Stimulated activated CD4-positive, alpha-beta T cell treated with anti-CD3 and anti-CD28 coated beads, Interleukin-4, amount 100 ng/mL, for 24 hours (primary cell): ENCODE results near the gene SCMH1.
"Not testable (repeated sequence)": the region's sequence is repeated elsewhere in the genome, so short reads cannot be mapped to it uniquely, and the experiment has no call there.

Experiments used
- DNase-seq: peaks from one replicate; pipeline ENCODE4 v3.0.0-alpha.2; 2020

SCMH1 gene

DNA sequence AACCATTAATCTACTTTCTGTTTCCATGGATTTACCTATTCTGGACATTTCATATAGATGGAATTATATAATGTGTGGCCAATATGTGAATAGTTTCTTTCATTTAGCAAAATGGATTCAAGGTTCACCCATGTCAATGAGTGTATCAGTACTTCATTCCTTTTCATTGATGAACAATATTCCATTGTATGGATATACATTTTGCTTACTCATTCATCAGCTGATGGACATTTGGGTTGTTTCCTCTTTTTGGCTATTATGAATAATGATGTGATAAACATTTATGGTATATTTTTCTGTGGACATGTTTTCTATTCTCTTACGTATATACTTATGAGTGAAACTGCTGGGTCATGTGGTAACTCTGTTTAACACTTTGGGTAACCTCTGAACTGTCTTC is 97.8 kb downstream of the SCMH1 start:
- no peak for DNase-seq

DNA sequence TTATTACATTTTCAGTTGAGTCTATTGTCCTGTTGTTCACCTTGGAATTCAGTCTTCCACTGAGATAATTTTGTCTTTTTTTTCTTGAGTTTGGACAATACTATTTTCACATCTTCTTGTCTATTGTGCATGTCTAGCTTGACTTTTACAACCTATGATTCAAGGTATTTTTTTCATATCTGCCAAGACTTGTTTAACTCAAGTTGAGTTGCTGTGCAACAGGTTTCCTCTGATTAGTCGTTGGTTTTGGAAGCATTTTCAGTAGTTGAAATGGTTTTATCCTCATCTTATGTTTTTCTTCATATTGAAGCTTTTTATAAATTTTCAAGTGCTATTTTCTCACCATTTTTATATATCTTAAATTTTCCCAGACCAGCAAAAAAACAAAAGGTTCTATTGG is 103.6 kb downstream of the SCMH1 start:
- DNase-seq: no peak

DNA sequence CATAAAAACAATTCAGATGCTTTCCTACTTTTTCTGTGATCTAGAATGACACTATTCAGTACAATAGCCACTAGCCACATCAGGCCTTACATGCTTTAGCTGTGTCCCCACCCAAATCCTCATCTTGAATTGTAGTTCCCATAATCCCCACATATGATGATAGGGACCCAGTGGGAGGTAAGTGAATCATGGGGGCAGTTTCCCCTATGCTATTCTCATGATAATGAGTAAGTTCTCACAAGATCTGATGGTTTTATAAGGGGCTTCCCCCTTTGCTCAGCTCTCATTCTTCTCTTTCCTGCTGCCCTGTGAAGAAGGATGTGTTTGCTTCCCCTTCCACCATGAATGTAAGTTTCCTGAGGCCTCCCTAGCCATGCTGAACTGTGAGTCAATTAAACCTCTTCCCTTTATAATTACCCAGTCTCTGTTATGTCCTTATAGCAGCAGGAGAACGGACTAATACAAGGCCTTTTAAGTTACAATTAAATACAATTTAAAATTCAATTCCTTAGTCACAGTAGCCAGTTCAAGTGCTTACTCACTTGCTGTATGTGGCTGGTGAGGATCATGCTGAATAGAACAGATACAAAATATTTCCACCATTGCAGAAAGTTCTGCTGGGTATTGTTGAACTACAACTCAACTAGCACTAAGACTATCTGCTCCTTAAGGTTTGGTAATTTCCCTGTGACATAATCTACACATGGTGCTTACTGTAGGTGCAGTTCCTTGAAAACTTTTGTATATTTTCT is 106.7 kb downstream of the SCMH1 start:
- peak; percentile 3 for DNase-seq

DNA sequence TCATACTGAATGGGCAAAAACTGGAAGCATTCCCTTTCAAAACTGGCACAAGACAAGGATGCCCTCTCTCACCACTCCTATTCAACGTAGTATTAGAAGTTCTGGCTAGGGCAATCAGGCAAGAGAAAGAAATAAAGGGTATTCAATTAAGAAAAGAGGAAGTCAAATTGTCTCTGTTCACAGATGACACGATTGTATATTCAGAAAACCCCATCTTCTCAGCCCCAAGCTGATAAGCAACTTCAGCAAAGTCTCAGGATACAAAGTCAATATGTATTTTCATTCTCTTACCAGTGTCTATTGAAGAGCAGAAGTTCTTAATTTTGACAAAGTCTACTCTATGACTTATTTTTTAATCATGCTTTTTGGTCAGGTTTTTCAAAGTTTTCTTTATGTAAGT is 107.8 kb downstream of the SCMH1 start:
- DNase-seq: not testable (repeated sequence)

DNA sequence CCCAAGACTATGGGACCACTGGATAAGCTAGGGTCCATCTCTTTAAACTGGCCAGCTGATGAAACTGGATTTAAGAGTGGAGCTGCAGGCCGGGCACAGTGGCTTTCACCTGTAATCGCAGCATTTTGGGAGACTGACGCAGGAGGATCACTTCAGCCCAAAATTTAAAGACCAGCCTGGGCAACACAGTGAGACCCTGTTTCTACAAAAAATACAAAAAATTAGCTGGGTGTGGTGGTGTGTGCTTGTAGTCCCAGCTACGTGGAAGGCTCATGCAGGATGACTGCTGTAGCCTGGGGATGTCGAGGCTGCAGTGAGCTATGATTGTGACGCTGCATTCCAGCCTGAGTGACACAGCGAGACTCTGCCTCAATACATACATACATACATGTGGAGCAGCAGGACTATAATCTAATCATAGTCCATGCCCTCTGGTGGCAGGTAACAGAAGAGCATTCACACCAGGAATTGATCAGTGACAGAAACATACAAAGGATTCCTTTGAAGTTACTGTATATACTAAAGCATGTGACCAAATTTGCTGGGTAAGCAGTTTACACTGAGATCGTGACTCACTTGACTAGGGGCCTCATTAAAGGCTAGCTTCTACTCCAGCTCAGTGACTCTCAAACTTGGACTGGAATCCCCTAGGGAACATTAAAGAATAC is 119.1 kb downstream of the SCMH1 start:
- DNase-seq: peak; percentile 6

DNA sequence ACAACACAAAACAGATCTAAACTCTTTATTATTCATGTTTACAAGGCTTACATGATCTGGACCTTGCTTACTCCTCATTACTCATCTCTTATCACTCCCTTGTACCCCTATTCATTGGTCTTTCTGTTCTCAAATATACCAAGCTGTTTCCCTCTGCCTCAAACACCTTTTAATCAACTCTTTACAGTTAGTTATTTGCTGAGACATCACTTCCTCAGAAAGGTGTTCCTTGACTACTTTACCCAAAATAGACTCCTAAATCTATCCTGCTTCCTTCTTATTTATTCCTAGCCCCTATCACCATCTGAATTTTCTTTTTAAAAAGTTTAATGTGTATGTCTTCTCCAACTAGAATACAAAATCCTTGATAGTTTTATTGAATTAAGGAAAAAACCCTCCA is 120.0 kb downstream of the SCMH1 start:
- DNase-seq: no peak

DNA sequence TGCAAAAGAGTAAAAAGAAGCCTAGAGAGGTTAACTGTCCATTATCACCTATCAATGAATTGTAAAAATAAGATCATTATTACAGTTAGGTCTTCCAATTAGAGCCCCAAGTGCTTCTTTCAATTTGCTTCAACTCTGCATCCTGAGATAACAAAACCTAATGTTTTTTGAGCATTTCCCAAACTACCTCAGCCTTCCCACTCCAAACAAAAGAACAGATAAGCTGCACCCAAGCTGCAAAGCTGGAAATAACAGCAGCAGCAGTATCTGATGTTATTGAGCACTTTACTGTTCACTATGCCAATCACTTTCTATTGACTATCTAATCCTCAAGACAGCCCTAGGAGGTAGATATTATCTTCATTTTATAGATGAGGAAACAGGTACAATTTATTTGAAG is 123.5 kb downstream of the SCMH1 start:
- no peak for DNase-seq

DNA sequence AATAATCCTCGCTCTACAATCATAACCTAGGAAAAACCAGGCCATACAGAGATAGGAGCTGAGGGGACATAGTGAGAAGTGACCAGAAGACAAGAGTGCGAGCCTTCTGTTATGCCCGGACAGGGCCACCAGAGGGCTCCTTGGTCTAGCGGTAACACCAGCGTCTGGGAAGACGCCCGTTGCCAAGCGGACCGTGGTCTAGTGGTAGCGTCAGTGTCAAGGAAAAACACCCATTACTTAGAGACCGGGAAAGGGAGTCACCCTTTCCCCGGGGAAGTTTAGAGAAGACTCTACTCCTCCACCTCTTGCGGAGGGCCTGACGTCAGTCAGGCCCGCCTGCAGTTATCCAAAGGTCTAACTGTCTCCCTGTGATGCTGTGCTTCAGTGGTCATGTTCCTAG is 124.9 kb downstream of the SCMH1 start:
- DNase-seq: not testable (repeated sequence)

DNA sequence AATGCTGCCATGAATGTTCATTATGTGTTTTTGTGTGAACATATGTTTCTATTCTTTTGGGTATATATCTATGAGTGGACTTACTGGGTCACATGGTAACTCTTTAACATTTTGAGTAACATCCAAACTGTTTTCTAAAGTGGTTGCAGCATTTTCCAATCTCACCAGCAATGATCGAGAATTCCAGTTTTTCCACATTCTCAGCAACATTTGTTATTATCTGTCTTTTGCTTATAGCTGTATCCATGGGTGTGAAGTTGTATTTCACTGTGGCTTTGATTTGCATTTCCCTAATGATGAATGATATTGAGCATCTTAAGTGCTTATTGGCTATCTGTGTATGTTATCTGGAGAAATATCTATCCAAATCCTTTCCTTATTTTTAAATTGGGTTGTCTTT is 131.4 kb downstream of the SCMH1 start:
- no peak for DNase-seq

DNA sequence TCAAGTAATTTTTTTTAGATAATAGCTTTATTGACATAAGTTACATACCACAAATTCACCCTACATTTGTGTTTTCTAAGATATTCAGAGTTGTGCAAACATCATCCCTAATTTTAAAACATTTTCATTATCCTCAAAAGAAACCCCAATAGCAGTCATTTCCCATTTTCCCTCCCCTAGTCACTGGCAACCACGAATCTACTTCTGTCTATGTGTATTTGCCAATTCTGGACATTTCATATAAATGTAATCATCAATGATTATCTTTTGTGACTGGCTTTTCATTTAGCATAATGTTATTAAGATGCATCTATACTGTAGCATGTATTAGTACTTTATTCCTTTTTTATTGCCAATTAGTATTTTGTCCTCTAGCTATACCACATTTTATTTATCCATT is 131.8 kb downstream of the SCMH1 start:
- no peak for DNase-seq

DNA sequence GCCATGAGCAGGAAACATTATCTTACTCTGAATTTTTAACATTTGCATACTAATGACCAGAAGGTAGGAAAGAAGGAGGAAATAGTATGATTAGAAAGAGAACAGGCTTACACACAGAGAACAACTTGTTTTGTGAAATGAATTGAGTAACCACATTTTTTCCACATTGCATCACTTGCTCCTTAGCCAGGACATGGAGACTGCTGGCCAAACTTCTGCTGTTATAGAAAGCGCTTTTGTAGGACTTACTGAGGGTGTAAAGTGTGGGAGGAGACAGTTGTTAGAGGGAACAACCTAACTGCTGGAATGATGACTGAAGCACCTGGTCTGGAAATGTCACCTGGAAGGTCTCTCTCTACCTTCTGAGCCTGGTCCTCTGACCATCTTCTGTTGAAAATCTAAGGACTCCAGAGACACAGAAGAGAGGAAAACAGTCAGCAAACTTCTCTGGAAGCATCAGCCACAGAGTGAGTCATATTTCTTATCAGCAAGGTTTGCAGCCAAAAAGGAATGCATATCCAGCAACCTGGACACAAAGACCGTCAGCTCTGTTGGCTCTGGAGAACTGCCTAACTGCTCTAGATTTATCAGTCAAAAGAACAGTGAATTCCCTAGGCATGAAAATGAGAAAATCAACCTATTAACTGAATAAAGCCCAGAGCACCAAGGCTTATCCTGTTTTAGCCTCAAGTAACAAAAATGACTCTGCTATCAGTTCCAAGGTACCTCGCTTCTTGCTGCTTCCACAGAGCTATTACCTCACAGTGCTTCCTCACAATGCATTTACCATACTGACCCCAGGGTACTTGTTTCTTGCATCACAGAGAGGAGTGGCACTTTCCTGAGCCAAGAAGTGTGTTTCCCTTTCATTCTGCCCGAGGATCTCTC is 132.6 kb downstream of the SCMH1 start:
- no peak for DNase-seq

DNA sequence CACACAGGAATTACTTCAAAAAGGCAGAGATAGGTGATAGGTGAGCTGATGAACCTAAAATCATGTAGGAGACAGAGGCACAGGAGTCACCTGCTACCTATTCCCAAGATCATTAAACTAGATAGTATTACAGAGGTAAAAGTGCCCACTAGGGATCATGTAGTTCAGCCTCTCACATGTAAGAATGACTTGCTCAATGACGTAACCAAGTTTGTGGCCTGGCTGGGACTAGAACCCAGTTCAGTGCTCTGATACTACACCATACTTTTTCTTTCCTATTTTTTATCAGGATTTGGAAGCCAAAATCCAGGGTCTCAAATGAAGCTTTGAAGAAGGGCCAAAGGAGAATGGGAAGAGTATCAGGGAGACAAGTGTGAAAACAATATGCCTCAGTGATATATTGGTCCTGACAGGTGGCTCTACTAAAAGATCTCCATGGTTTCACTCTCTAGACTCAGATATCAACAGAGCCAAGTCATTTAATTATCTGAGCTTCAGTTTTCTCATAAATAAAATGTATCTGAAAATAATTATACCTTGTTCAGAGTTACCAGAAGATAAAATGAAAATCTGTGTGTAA is 133.3 kb downstream of the SCMH1 start:
- DNase-seq: no peak

DNA sequence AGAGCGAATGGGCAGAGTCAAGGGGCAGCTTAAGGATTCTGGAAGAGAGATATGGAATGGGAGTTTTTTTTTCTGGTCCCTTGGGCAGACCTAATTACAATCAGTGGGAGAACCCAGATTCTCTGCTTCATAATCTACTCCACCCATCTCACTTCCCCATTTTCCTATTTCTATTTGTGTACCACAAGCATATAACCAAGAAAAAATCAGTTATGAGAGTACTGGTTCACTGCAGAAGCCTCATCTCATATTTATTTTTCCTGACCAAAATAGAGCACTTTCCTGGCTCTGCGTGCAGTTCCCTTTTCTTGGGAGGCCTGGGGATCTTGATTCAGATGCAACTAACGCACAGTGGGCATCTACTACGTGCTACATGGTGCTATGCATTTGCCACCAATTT is 138.3 kb downstream of the SCMH1 start:
- DNase-seq: no peak

DNA sequence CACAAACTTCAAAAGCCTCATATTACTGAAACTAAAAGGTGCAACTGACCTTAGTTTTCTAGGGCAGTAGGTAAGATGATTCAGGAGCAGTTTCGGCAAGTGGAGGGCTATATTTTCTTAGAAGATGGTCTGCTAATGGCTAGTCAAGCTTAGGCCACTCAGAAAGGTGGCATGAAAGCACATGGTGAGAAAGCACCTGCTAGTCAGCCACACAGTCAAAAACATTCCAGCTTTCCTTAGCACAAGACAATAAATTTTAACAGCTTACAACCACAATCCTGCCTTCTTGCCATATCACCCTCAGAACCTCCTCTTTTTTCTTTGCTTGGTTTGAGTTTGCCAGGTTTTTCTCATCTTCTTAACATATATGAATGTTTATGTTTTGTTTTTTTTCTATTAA is 139.5 kb downstream of the SCMH1 start:
- DNase-seq: no peak

DNA sequence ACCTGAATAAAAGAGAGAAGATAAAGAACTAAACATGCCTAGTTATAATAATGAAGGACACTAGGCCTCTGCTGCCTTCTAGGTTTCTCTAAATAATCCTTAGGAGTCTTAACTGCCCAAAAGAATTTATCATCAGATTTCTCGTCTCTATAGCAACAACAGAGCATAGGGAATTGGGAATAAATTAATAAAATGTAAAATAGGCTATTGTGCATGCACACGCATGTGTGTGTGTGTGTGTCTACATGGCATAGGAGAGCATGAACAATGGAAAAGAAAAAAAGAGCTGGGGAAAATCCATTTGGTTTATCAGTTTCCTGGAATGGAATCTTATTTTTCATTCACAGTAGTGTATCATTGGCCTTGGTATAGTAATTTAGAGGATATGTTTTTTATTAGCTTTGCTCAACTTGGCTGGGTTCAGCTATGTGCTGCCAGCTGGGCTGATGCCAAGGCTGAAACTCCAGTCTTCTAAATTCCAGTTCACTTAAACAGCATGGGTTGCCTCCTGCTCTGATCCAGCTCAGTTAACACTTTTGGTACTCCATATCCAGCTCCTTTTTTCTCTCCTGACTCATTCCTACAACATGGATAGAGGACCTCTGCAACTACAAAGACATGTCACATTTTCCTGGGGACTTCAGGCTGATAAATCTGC is 140.0 kb downstream of the SCMH1 start:
- DNase-seq: no peak

DNA sequence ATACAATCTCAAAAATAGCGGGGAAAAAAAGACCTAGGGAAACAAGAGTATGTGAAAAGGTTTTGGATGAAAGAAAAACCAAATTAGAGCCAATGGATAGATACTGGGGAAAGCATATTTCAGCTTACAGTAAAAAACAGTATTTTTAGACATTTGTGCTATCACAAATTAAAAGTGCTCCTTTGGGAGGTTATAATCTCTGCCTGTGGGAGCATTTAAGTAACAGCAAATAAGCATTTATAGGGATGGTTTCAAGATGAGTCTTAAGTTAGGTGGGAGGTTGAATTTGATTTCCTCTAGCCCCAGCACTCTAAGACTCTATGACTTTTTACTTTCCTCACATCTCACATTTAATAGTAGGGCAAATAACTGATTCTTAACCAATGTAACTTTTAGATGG is 141.0 kb downstream of the SCMH1 start:
- no peak for DNase-seq

DNA sequence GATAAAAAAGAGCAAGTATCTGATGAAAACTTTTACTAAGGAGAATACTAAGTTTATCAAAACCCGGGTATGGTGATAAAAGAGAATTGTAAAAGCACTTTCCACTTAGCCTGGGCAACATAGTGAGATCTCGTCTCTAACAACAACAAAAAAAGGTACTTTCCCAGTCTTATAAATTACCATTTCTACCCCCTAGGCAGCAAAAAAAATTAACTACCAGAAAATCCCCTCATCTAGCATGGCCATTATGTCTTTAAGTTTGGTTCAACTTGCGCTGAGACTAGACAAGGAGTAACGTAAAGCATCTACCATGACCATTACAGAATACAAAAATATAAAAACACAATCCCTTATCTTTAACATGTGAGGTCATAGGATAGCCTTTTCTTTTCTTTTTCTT is 141.9 kb downstream of the SCMH1 start:
- no peak for DNase-seq

DNA sequence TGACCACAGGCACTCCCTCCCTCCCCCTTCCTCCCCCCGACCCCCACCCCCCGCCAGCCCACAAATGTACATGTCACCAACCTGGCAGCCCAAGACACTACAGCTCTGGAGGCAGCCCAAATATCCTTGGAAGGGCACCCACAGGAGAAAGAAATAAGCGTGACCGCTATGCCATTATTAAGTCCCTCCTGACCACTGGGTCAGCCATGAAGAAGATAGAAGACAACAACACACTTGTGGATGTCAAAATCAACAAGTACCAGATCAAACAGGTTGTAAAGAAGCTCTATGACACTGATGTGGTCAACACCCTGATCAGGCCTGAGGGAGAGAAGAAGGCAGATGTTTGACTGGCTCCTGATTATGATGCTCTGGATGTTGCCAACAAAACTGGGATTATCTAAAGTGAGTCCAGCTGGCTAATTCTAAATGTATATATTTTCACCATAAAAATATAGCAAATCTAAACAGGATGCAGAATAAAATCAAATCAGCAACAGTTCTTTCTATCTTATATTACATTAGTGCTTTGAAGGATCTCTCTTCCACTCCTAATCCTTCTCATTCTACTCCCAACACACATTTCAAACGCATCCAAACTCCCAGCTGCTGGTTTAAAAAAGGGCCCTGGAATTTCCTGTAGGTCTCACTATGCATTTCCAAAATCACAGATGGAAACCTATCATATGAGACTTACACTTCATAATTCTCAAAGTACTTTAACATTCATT is 143.2 kb downstream of the SCMH1 start:
- DNase-seq: no peak

DNA sequence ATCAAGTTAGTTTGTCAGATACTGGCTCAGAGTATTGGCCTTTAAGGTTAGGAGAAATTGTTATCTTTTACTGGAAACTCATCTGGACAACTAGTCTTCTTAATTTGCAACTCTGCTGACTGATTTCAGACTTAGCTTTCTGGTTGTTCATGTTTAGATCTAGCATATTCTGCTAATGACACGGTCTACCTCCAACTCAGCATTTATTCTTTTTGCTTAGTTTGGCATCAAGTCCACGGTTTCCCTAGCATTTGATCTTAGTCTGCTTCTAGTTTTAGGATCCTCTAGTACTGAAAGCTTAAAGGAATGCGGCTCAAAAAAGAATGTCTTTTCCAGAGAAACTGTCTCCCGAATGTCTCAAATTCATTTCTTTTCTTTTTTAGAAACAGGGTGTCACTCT is 145.0 kb downstream of the SCMH1 start:
- no peak for DNase-seq

DNA sequence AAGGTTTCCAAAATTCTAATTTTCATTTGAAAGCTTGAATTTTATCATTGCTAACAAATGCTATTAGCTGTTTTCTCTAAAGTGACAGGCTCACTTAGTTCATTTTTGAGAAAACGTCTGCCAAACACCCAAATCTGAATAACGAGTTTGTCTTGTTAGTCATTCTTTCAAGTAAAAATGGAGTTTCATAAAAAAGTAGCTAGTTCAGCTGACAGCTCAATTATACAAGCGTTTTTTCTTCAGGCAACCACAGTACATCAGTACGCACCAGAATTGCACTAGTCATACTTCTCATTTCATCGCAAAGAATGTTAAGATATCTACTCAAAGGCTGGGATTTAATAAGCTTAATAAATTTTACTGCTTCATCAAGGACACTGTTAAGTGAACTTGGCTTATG is 148.3 kb downstream of the SCMH1 start:
- no peak for DNase-seq

DNA sequence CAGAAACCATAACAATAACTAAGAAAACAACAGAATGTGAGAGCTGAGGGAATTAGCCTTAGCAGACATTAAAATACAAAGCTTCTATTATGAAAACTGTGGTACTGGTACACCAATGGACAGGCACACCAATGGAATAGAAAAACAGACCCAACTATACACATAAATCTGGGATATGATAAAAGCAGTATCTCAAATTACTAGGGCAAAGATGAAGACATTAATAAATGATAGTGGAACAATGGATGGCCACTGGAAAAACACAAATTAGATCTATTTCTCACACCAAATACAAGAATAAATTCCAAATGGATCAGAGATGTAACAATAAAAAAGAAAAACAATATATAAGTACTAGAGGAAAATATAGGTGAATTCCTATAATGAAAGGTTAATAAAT is 155.2 kb downstream of the SCMH1 start:
- DNase-seq: no peak

DNA sequence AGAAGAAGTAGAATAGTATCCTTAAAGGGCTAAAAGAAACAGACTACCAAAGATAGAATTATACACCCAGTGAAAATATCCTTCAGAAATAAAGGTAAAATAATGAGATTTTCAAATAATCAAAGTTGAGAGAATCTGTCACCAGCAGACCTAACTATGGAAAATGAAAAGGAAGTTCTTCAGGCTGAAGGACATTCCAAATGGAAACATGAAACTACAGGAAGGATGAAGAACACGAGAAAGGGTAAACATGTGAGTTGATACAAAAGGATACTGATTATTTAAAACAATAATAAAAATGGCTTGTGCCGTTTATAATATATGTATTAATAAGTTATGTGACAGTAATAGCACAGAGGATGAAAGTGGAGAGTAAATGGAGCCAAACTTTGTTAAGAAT is 163.5 kb downstream of the SCMH1 start:
- DNase-seq: no peak
